GM10266 (cell line): Measurements from ENCODE around the gene COL2A1.

ENCODE experiments used
- DNase-seq: peaks from one replicate; pipeline ENCODE4 v3.0.0; 2012; ENCODE audit errors: extremely low spot score
- CTCF ChIP-seq: IDR thresholded peaks from 2 replicates; pipeline ENCODE4 v1.5.1; 2012; ENCODE audit warnings: mild to moderate bottlenecking, low read depth; ENCODE audit not compliant: control insufficient read depth, insufficient read depth; ENCODE audit errors: missing control alignments

COL2A1 gene

GRCh38 chr12:47989666-47990065 lies 14.6 kb downstream of the COL2A1 start:
- no peak for DNase-seq
- TF ChIP-seq CTCF, result no peak

- DNase-seq, result no peak
- TF ChIP-seq CTCF, result no peak
Observed at GRCh38 chr12:47989023-47989417, 15.3 kb downstream of the COL2A1 start.

- no peak for TF ChIP-seq CTCF
- no peak for DNase-seq
Observed at GRCh38 chr12:47988073-47989022, 15.9 kb downstream of the COL2A1 start.

- DNase-seq, result no peak
- TF ChIP-seq CTCF, result no peak
Observed at GRCh38 chr12:47987411-47988072, 16.7 kb downstream of the COL2A1 start.

GRCh38 chr12:47986832-47987231 lies 17.4 kb downstream of the COL2A1 start:
- no peak for DNase-seq
- no peak for TF ChIP-seq CTCF

- no peak for DNase-seq
- no peak for TF ChIP-seq CTCF
Observed at GRCh38 chr12:47986291-47986660, 18.0 kb downstream of the COL2A1 start.

GRCh38 chr12:47985596-47986290 lies 18.5 kb downstream of the COL2A1 start:
- TF ChIP-seq CTCF, result no peak
- no peak for DNase-seq
